UCSD-AML1 (cell line): Measurements from ENCODE around the gene ENDOV.

Experiments
- DNase-seq: peaks from one replicate; lab custom pipeline; 2025; ENCODE audit not compliant: unreplicated experiment; lab: John Stamatoyannopoulos, UW

Gene ENDOV

DNA sequence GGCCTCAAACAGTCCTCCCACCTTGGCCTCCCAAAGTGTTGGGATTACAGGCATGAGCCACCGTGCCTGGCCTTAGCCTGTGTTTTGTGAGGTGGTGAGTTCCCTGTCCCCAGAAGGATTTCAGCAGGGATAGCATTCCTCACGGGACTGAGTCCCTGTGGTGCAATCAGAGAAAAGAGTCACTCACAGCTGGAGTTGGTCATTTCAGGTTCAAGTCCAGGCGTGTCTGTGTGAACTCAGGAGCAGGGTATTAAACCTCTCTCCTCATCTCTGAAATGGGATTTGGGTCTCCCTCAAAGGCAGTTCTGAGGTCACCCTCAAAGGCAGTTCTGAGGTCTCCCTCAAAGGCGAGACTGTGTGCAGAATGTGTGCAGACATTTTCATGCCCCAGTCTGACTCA, 32.8 kb downstream of the ENDOV start:
- DNase-seq: no peak

GRCh38 chr17:80449194-80449929, 34.4 kb downstream of the ENDOV start:
- no peak for DNase-seq

- no peak for DNase-seq
Observed at GRCh38 chr17:80449930-80450576, 35.1 kb downstream of the ENDOV start.

GRCh38 chr17:80451104-80451775, 36.3 kb downstream of the ENDOV start:
- no peak for DNase-seq

DNA sequence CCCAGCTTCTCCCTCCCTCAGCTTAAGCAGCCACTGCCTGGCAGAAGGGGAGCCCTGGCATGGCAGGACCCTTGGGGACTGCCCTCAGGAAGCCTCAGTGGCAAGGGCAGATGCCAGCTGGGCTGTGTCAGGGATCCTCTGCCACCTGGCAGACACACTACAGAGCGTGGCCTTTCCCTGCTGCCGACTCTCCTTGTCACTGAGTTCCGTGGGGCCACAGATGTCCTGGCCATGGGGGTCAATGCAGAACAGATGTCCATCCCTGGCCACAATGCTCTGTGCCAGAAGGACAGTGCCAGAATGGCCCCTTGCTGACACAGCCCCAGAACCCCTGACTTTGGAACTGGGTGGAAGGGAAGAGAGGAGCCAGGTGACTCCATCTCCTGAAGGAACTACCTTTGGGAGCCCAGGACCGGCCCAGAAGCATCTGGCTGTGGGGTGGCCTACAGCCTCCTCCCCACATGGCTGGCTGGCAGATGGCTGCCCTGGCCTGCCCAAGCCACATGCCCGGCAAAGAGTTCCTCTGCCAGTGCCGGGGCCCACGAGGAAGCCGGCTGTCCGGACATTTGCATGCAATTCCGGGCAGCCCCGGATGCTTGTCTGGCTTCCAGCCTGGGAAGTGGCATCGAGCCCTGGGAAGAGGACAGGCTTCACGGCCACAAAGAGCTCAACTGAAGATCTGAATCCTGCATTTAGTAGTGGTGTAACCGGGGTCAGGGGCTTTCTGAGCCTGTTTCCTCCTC, 37.4 kb downstream of the ENDOV start:
- DNase-seq: no peak

DNA sequence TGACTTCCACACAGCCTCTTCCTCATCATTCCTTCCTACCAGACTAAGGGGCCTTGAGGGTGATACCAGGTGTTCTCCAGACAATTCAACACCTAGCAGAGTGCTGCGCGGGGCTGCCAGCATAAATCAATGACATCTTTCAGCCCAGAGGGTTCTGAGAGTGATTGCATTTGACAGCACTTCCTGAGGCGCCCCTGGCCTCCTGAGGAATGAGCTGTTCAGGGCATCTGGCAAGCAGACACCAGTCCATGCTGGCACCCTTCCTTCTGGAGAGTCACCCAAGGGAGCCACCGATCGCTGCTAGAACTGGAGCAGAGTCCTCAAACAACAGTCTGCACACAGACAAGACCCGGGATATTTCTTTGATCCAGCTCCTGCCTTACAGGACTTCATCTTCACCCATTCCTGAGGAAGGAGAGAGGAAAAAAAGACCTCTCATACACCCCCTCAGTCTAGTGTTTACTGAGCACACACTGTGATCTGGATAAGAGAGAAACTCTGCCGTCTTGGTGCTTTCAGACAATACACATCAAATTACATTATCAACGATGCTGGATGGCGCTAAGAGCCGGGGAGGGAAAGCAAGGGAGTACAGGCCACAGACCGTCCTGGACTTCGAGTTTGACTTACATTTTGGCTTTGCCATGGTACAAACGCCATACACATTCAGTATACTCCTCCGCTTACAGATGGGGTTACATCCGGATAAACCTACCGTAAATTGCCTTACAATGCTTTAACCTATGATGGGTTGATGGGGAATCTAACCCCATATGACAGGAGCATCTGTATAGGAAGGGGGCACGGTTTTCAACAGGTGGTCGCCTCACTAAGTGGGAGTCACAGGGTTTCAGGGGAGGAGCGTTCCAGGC, 38.4 kb downstream of the ENDOV start:
- DNase-seq: no peak

- no peak for DNase-seq
Observed at GRCh38 chr17:80453998-80454556, 39.1 kb downstream of the ENDOV start.

DNA sequence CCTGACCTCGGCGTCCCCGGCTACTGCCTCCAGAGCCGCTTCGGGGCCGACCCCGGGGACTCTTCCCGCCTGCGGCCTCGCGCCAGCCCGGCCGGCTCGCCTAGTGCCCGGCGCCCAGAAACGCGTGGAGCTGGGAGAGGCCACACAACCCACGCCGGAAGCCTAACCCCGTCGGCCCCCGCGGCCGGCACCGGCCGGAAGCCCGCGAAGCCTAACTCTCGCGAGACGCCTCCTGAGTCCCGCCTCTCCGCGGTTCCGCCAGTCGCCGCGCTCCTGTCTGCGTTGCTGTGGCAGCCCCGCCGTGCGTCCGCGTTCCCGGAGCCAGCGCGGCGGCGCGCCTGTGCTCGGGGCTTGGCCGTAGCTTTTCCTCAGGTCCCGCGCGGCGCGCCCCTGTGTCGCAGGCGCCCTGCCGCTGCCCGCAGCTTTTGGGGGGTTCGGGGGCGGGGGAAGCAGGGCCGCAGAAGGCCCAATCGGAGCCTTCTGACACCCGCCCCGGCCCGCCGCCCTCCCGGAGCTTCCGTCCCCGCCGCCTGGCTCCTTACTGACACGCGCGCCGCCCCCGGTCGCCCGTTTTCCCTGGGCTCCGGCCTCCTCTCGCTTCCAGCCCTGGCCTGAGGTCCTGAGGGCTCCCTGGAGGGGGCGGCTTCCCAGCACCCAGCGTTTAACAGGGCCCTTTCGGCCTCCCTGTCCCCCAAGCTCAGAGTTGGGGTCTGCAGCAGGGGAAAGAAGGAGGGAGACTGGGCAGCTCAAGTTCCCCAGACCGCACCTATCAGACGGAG, 39.8 kb downstream of the ENDOV start:
- DNase-seq: peak; percentile 96

- no peak for DNase-seq
Observed at GRCh38 chr17:80455336-80455710, 40.4 kb downstream of the ENDOV start.

DNA sequence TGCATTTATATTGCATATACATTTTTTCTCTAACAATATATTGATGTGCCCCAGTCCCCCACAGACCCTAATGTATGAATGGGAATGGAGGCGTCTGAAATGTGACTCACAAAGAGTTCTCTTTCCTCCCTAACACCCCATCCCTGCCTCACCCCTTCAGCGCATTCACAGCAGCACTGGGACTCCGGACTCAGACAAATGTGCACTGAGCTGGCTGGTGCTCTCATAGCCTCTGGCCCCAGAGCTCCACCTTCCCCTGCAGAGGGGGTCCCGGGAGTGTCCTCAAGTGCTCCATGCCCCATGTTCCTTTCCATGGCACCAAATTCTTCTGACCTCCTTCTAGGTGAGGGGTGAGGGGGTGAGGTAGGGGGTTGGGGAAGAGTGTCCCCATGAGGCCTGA, 40.8 kb downstream of the ENDOV start:
- DNase-seq: no peak

GRCh38 chr17:80456465-80457235, 41.7 kb downstream of the ENDOV start:
- peak; percentile 33 for DNase-seq

DNA sequence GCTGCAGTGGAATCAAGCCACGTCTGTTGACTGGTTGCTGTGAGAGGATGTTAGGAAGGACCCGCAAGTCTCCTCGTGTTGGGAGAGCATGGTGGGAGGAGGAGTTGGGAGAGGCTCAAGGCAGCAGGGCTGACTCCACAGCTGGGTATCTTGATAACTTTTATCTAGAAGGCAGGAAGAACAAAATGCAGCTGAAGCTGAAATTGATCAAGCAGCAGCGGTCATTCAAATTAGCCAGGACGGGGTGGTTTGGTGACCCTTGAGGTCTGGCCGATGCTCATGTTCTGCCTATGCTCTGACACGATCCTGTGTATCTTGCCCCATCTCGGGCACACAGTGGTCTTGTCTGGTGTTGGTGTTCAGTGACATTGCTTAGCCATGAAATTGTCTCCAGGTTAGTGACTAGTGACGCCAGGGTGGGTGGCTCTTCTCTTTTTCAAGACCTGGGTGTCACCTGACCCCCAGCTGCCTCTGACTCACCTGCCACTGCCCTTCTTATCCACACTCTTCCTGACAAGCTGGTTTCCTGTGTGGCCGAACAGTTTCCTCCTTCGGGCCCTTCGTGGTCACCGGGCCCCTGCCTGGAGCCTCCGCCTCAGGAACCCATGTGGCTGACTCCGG, 42.4 kb downstream of the ENDOV start:
- DNase-seq: peak; percentile 73

- no peak for DNase-seq
Observed at GRCh38 chr17:80458016-80458415, 43.0 kb downstream of the ENDOV start.

- no peak for DNase-seq
Observed at GRCh38 chr17:80459234-80459633, 44.3 kb downstream of the ENDOV start.

GRCh38 chr17:80460429-80460834, 45.5 kb downstream of the ENDOV start:
- DNase-seq: no peak

GRCh38 chr17:80461528-80462160, 46.7 kb downstream of the ENDOV start:
- DNase-seq: no peak

- DNase-seq: peak; percentile 42
Observed at GRCh38 chr17:80463784-80464400, 48.9 kb downstream of the ENDOV start.
